ENCODE measurements around the gene LGI4. TPM values are rescaled to one million over a fixed set of nuclear protein-coding genes. Genes with fewer than 3 reads are reported as not detected.

Gene LGI4
- polyA plus RNA-seq, 1 experiment, result 0.25 TPM

- ChIA-PET POLR2A (no interaction called here), CTCF (interaction anchor here (0.6 to 3.1 kb wide), 6 partner anchors 12 to 175 kb away, joined by 3 to 18 read pairs (median 4); no protein-coding TSS in a partner anchor)
- Histone ChIP-seq H3K4me3 (ENCODE audit: low read depth, low read length) (no peak overlapping the region), H3K27me3 (ENCODE audit: control insufficient read depth, insufficient read depth, low read length) (peaks cover 2% of the 10 kb centered on the region; the same call in 1 of the 2 replicates), H3K36me3 (ENCODE audit: control insufficient read depth, insufficient read depth, low read length) (no peaks in the 10 kb centered on the region)
- no peak for DNase-seq (ENCODE audit: low read depth)
- no peak for TF ChIP-seq CTCF (IDR thresholded peaks at IDR 0.05; ENCODE audit: insufficient read depth, low read depth, low read length)
Measured at GRCh38 chr19:35099155-35099896, 35.5 kb downstream of the LGI4 start.

DNA sequence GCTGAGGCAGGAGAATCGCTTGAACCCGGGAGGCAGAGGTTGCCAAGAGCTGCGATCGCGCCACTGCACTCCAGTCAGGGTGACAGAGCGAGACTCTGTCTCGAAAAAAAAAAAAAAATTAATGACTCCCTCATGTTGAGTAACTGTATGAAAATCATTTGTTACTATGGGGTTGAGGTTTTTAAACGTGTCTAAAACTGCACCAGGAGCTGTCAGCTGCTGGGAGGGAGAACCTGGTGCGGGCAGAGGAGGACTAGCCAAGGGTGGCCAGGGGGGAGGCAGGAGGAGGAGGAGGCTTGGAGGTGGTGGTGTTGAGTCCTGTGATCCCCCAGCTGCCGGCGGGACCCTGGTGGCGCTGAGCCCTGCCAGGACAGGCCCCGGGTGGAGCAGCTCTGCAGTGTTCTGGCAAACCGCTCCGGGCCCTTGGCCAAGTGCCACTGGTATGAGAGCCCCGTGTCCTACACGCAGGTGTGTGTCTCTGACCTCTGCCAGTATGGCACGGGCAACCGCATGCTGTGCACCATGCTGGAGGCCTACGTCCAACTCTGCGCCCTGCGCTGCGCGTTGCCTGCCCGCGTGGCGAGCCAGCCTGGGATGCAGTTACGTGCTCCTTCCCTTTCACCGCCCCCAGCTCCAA lies 36.3 kb downstream of the LGI4 start:
- no peak for TF ChIP-seq CTCF (IDR thresholded peaks at IDR 0.05; ENCODE audit: insufficient read depth, low read depth, low read length)
- Histone ChIP-seq H3K36me3 (ENCODE audit: control insufficient read depth, insufficient read depth, low read length) (no peaks in the 10 kb centered on the region), H3K27me3 (ENCODE audit: control insufficient read depth, insufficient read depth, low read length) (peaks cover 2% of the 10 kb centered on the region; the same call in 1 of the 2 replicates), H3K4me3 (ENCODE audit: low read depth, low read length) (no peak overlapping the region)
- POLR2A ChIA-PET, result interaction anchor here (0.7 kb wide), 1 partner anchor 12 kb away, joined by 7 read pairs; no protein-coding TSS in a partner anchor
- CTCF ChIA-PET, result interaction anchor here (0.6 to 3.1 kb wide), 7 partner anchors 13 to 399 kb away, joined by 3 to 18 read pairs (median 5); partner anchors contain the start of gene LGI4
- no peak for DNase-seq (ENCODE audit: low read depth)

DNA sequence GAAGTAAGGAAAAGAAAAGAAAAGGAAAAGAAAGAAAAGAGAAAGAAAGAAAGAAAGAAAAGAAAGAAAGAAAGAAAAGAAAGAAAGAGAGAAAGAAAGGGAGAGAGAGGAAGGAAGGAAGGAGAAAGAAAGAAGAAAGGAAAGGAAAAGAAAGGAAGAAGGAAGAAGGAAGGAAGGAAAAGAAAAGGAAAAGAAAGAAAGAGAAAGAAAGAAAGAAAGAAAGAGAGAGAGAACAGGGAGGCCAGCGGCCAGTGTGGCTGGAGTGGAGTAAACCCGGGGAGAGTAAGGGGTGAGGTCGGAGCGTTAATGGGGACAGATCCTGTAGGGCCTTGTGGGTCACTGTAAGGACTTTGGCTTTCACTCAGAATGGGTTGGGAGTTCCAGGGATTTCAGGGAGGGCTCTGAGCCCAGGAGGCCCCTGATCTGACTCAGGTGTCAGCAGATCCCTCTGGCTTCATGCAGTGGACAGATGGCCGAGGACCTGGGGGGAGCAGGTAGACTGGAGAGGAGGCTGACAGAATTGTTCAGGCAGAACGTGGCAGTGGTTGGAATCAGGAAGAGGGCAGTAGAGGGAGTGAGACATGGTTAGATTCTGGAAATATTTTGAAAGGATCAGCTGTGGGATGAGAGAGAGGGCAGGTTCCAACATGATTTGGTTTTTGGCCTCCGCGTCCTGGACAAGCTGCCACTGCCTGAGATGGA lies 39.0 kb downstream of the LGI4 start:
- TF ChIP-seq CTCF (IDR thresholded peaks at IDR 0.05; ENCODE audit: insufficient read depth, low read depth, low read length), result no peak
- no peaks in the 10 kb centered on the region for H3K36me3 ChIP-seq (ENCODE audit: control insufficient read depth, insufficient read depth, low read length)
- ChIA-PET CTCF (interaction anchor here (1.0 to 1.5 kb wide), 4 partner anchors 19 to 51 kb away, joined by 3 to 4 read pairs (median 4); partner anchors contain the start of gene LGI4), POLR2A (no interaction called here)
- peaks cover 2% of the 10 kb centered on the region; the same call in 1 of the 2 replicates for H3K27me3 ChIP-seq (ENCODE audit: control insufficient read depth, insufficient read depth, low read length)
- no peak for DNase-seq (ENCODE audit: low read depth)
- H3K4me3 ChIP-seq (ENCODE audit: low read depth, low read length), result no peak overlapping the region

DNA sequence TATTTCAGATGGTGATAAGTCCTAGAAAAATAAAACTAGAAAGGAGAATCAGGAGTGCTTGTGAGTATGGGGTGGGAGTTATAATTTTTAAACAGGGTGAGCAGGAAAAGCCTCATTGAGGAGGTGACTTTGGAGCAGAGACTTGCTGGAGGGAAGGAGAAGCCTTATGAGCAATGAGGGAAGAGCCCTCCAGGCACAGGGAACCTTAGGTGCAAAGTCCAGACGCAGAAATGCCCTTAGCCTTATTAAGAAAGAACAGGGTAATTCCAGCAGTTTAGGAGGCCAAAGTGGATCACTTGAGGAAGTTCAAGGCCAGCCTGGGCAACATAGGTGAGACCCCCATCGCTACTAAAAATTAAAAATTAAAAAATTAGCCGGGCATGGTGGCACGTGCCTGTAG lies 40.2 kb downstream of the LGI4 start:
- Histone ChIP-seq H3K27me3 (ENCODE audit: control insufficient read depth, insufficient read depth, low read length) (peaks cover 2% of the 10 kb centered on the region; the same call in 1 of the 2 replicates), H3K36me3 (ENCODE audit: control insufficient read depth, insufficient read depth, low read length) (no peaks in the 10 kb centered on the region), H3K4me3 (ENCODE audit: low read depth, low read length) (no peak overlapping the region)
- ChIA-PET POLR2A (no interaction called here), CTCF (interaction anchor here (1.0 kb wide), 1 partner anchor 40 kb away, joined by 3 read pairs; the partner anchor contains the start of gene LGI4)
- no peak for DNase-seq (ENCODE audit: low read depth)
- no peak for TF ChIP-seq CTCF (IDR thresholded peaks at IDR 0.05; ENCODE audit: insufficient read depth, low read depth, low read length)

All from BJ (cell line).